Activated CD8-positive, alpha-beta memory T cell treated with anti-CD3 and anti-CD28 coated beads for 36 hours (primary cell): ENCODE data around the gene GREB1. TPM values are rescaled to one million over a fixed set of nuclear protein-coding genes. Genes with fewer than 3 reads are reported as not detected.

Source experiments
- CTCF ChIA-PET: fragments of 350-600 bp; sonication (Branson Sonifier 250); formaldehyde crosslinking; loops from one replicate; lab custom pipeline; 2021; ENCODE audit warnings: antibody characterized with exemption; lab: Charles Lee
- POLR2A ChIA-PET: fragments of 350-600 bp; sonication (Branson Sonifier 250); formaldehyde crosslinking; loops from one replicate; lab custom pipeline; 2021; ENCODE audit warnings: antibody characterized with exemption; lab: Charles Lee
- total RNA-seq, 2 experiments: library from RNA; stranded (reverse); gene quantifications; one replicate each; pipeline ENCODE4 v1.2.3, GENCODE V29; 2021

GREB1 gene
- total RNA-seq, 2 experiments from 2014 or later: 0.30 to 0.86 TPM

GRCh38 chr2:11573418-11574175 is 39.8 kb downstream of the GREB1 start:
- POLR2A ChIA-PET: no interaction called here
- CTCF ChIA-PET: interaction anchor here (1.2 kb wide), 1 partner anchor 11 kb away, joined by 5 read pairs; no protein-coding TSS in a partner anchor

- POLR2A ChIA-PET: no interaction called here
Measured at GRCh38 chr2:11574176-11575046, 40.6 kb downstream of the GREB1 start.

GRCh38 chr2:11576398-11576797 is 42.6 kb downstream of the GREB1 start:
- CTCF ChIA-PET: no interaction called here
- POLR2A ChIA-PET: no interaction called here

More at GRCh38 chr2:11574176-11575046, 40.6 kb downstream of the GREB1 start:
- CTCF ChIA-PET: no interaction called here

GRCh38 chr2:11577101-11577883 is 43.4 kb downstream of the GREB1 start:
- POLR2A ChIA-PET: no interaction called here
- CTCF ChIA-PET: interaction anchor here (0.6 kb wide), 1 partner anchor 115 kb away, joined by 3 read pairs; no protein-coding TSS in a partner anchor

GRCh38 chr2:11578081-11578948 is 44.5 kb downstream of the GREB1 start:
- CTCF ChIA-PET: interaction anchor here (0.8 kb wide), 1 partner anchor 445 kb away, joined by 3 read pairs; a partner anchor contains a TSS
- POLR2A ChIA-PET: no interaction called here

- ChIA-PET CTCF (interaction anchor here (1.9 kb wide), 1 partner anchor 101 kb away, joined by 8 read pairs; no protein-coding TSS in a partner anchor), POLR2A (no interaction called here)
Measured at GRCh38 chr2:11578986-11579774, 45.3 kb downstream of the GREB1 start.

- CTCF ChIA-PET: interaction anchor here (1.9 to 5.1 kb wide), 2 partner anchors 102 to 447 kb away, joined by 8 to 59 read pairs; a partner anchor contains a TSS
- POLR2A ChIA-PET: no interaction called here
Measured at GRCh38 chr2:11579867-11580659, 46.2 kb downstream of the GREB1 start.

GRCh38 chr2:11580697-11581096 is 46.9 kb downstream of the GREB1 start:
- CTCF ChIA-PET: interaction anchor here (1.4 to 5.1 kb wide), 3 partner anchors 61 to 448 kb away, joined by 4 to 59 read pairs (median 8); a partner anchor contains a TSS
- POLR2A ChIA-PET: no interaction called here

GRCh38 chr2:11581124-11581796 is 47.4 kb downstream of the GREB1 start:
- ChIA-PET POLR2A (no interaction called here), CTCF (interaction anchor here (0.7 to 5.4 kb wide), 4 partner anchors 61 to 448 kb away, joined by 4 to 59 read pairs (median 28); a partner anchor contains a TSS)

GRCh38 chr2:11581797-11582611 is 48.2 kb downstream of the GREB1 start:
- ChIA-PET CTCF (interaction anchor here (0.7 to 5.4 kb wide), 18 partner anchors 10 to 449 kb away, joined by 3 to 59 read pairs (median 4); a partner anchor contains a TSS), POLR2A (no interaction called here)

- ChIA-PET POLR2A (no interaction called here), CTCF (interaction anchor here (0.9 to 5.4 kb wide), 16 partner anchors 9 to 449 kb away, joined by 3 to 59 read pairs (median 5); a partner anchor contains a TSS)
Measured at GRCh38 chr2:11582612-11582861, 48.7 kb downstream of the GREB1 start.

GRCh38 chr2:11582862-11583752 is 49.3 kb downstream of the GREB1 start:
- POLR2A ChIA-PET: no interaction called here

GRCh38 chr2:11583840-11584524 is 50.1 kb downstream of the GREB1 start:
- ChIA-PET POLR2A (interaction anchor here (0.6 kb wide), 1 partner anchor 103 kb away, joined by 4 read pairs; no protein-coding TSS in a partner anchor), CTCF (interaction anchor here (0.6 to 5.4 kb wide), 17 partner anchors 11 to 748 kb away, joined by 3 to 59 read pairs (median 4); partner anchors contain the start of gene E2F6)

More at GRCh38 chr2:11582862-11583752, 49.3 kb downstream of the GREB1 start:
- CTCF ChIA-PET: interaction anchor here (0.9 to 5.4 kb wide), 17 partner anchors 8 to 450 kb away, joined by 3 to 59 read pairs (median 6); partner anchors contain the start of gene E2F6
